ENCODE data around the gene OXCT1. TPM values are rescaled to one million over a fixed set of nuclear protein-coding genes. Genes with fewer than 3 reads are reported as not detected.

Gene OXCT1
- total and polyA plus RNA-seq, 2 of the 4 experiments (the other 2 are of a cell fraction), result 14.2 to 16.3 TPM

DNA sequence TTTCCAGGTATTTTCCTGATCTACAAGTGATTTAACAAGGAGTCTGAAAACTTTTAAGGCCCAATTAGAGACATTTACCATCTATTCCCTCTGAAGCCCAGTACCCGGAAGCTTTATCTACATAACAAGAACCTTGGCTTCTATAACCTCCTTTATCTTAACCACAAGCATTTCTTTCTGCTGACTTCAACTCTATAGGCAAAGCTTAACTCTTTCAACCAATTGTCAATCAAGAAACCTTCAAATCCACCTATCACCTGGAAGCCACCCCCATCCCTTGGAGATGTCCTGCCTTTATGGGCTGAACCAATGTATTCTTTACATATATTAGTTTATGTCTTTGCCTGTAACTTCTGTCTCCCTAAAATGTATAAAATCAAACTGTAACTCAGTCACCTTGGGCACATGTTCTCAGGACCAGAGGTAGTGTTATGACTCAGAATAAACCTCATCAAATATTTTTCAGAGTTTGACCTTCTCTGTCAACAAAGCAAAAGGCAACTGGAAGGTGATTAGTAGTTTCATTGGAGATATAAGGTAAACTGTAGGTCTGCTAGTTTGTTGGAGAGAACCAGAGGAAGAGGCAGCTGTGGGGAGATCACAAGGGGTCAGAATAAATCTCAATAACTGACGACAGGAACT is 21.0 kb upstream of the OXCT1 start:
- Histone ChIP-seq H4K91ac (ENCODE audit: insufficient read depth, low read depth, low read length) (no peak overlapping the region), H2AK5ac (ENCODE audit: low read depth, low read length) (no peak overlapping the region), H4K8ac (ENCODE audit: low read depth in 2 of 2, low read length in 2 of 2) (no peak overlapping the region), H3K27ac (ENCODE audit: insufficient read depth, low read length) (no peak overlapping the region), H3K9me3 (ENCODE audit: control insufficient read depth, insufficient read depth, low read length) (no peaks in the 10 kb centered on the region), H2BK5ac (ENCODE audit: low read depth, low read length, poor library complexity, severe bottlenecking) (no peak overlapping the region), H2BK15ac (ENCODE audit: low read depth, low read length) (no peak overlapping the region), H2AFZ (replicated peaks; ENCODE audit: low read length, poor library complexity) (no peak overlapping the region), H3K27me3 (ENCODE audit: control insufficient read depth, insufficient read depth, low read length) (peaks cover 6% of the 10 kb centered on the region), H3K56ac (ENCODE audit: extremely low read depth, insufficient read depth, low read length) (no peak overlapping the region), H3K14ac (replicated peaks; ENCODE audit: low read depth, low read length) (no peak overlapping the region), H2BK120ac (ENCODE audit: low read depth, low read length) (no peak overlapping the region), H3K36me3 (ENCODE audit: control insufficient read depth, insufficient read depth, low read length) (no peaks in the 10 kb centered on the region), H3K79me1 (ENCODE audit: low read depth in 1 of 2, low read length in 2 of 2) (no peaks in the 10 kb centered on the region), H3K4me1 (ENCODE audit: control insufficient read depth, insufficient read depth, low read length) (no peaks in the 10 kb centered on the region), H2BK20ac (ENCODE audit: low read depth, low read length) (no peak overlapping the region), H3K4me3 (ENCODE audit: insufficient read depth, low read depth, low read length) (no peak overlapping the region), H3K18ac (ENCODE audit: low read depth, low read length) (no peak overlapping the region), H3K9me1 (ENCODE audit: insufficient read depth, low read length) (no peaks in the 10 kb centered on the region), H4K5ac (ENCODE audit: low read depth, low read length) (no peak overlapping the region), H3K4ac (ENCODE audit: low read depth, low read length) (no peak overlapping the region), H3K9ac (ENCODE audit: low read depth, low read length) (no peak overlapping the region), H3K4me2 (ENCODE audit: low read depth, low read length) (no peak overlapping the region), H3K23ac (ENCODE audit: low read depth, low read length) (no peak overlapping the region), H4K20me1 (ENCODE audit: insufficient read depth, low read length) (no peaks in the 10 kb centered on the region), H2AK9ac (replicated peaks; ENCODE audit: low read depth, low read length, poor library complexity) (no peak overlapping the region)
- no TSS peak for BruUV-seq (replicated peaks)
- ChIA-PET POLR2A (ENCODE audit: unreplicated experiment) (no interaction called here), CTCF (no interaction called here)
- no peak for ATAC-seq (ENCODE audit: low read depth)
- in situ Hi-C loops (cut with MboI; ENCODE audit: low sequenced_read_pairs) (no loop called here), intact Hi-C loops (cut with micrococcal nuclease) (no loop called here), dilution Hi-C loops (cut with HindIII; ENCODE audit: low sequenced_read_pairs, unreplicated experiment) (no loop called here)
- 71% methylated on average over 1 of the region's 2 CpGs; no CpG with 5 or more reads in 1 of the 2 experiments for WGBS, 2 experiments (ENCODE audit: extremely low coverage in 2 of 2, insufficient read length in 1 of 2)
- DNase-seq, result no peak
- no peak for TF ChIP-seq MXI1 (IDR thresholded peaks at IDR 0.05; ENCODE audit: borderline replicate concordance, low read depth, low read length)
- no peak for TF ChIP-seq NFE2L2 (IDR thresholded peaks at IDR 0.05; ENCODE audit: low read depth, low read length)
- no peak for TF ChIP-seq RCOR1 (IDR thresholded peaks at IDR 0.05; ENCODE audit: insufficient replicate concordance, low read length)
- TF ChIP-seq, protein P1, sequence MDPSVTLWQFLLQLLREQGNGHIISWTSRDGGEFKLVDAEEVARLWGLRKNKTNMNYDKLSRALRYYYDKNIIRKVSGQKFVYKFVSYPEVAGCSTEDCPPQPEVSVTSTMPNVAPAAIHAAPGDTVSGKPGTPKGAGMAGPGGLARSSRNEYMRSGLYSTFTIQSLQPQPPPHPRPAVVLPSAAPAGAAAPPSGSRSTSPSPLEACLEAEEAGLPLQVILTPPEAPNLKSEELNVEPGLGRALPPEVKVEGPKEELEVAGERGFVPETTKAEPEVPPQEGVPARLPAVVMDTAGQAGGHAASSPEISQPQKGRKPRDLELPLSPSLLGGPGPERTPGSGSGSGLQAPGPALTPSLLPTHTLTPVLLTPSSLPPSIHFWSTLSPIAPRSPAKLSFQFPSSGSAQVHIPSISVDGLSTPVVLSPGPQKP (IDR thresholded peaks at IDR 0.05; ENCODE audit: borderline replicate concordance, low read depth, low read length), result no peak
- TF ChIP-seq RFX5 (IDR thresholded peaks at IDR 0.05; ENCODE audit: low read depth, low read length), result no peak
- no peak for TF ChIP-seq USF2 (IDR thresholded peaks at IDR 0.05; ENCODE audit: low read depth, low read length)
- no peak for TF ChIP-seq CEBPB (IDR thresholded peaks at IDR 0.05; ENCODE audit: low read depth, low read length)
- TF ChIP-seq, protein P2, sequence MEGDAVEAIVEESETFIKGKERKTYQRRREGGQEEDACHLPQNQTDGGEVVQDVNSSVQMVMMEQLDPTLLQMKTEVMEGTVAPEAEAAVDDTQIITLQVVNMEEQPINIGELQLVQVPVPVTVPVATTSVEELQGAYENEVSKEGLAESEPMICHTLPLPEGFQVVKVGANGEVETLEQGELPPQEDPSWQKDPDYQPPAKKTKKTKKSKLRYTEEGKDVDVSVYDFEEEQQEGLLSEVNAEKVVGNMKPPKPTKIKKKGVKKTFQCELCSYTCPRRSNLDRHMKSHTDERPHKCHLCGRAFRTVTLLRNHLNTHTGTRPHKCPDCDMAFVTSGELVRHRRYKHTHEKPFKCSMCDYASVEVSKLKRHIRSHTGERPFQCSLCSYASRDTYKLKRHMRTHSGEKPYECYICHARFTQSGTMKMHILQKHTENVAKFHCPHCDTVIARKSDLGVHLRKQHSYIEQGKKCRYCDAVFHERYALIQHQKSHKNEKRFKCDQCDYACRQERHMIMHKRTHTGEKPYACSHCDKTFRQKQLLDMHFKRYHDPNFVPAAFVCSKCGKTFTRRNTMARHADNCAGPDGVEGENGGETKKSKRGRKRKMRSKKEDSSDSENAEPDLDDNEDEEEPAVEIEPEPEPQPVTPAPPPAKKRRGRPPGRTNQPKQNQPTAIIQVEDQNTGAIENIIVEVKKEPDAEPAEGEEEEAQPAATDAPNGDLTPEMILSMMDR (conservative IDR thresholded peaks at IDR 0.05; ENCODE audit: low read depth, low read length), result no peak
- TF ChIP-seq MAFK (IDR thresholded peaks at IDR 0.05; ENCODE audit: low read depth, low read length), result no peak
- TF ChIP-seq RAD21 (IDR thresholded peaks at IDR 0.05; ENCODE audit: low read length), result no peak
- no peak for TF ChIP-seq BHLHE40 (IDR thresholded peaks at IDR 0.05; ENCODE audit: low read depth, low read length)
- no peak for TF ChIP-seq MAZ (IDR thresholded peaks at IDR 0.05; ENCODE audit: borderline replicate concordance, low read depth, low read length)
- TF ChIP-seq CHD1 (IDR thresholded peaks at IDR 0.05; ENCODE audit: low read depth, low read length), result no peak
- TF ChIP-seq SMC3 (IDR thresholded peaks at IDR 0.05; ENCODE audit: low read depth, low read length), result no peak
- no peak for TF ChIP-seq FOS (IDR thresholded peaks at IDR 0.05; ENCODE audit: low read depth, low read length)
- no peak for TF ChIP-seq POLR2A (IDR thresholded peaks at IDR 0.05; ENCODE audit: low read depth, low read length)
